M059J (cell line): ENCODE measurements around the gene BEND2. TPM values are rescaled to one million over a fixed set of nuclear protein-coding genes. Genes with fewer than 3 reads are reported as not detected.

Experiments
- DNase-seq: peaks from one replicate; pipeline ENCODE4 v3.0.0-alpha.2; 2012; ENCODE audit warnings: low read depth
- total RNA-seq: library from RNA; depleted of rRNA; stranded (reverse); fragments of >200 nt; shearing (Covaris generic); gene quantifications from 2 replicates; pipeline ENCODE4 v1.2.3, GENCODE V29; 2014; rRNA removed

Gene BEND2
- total RNA-seq, 1 experiment from 2014 or later: not detected

- DNase-seq: no peak
Observed at GRCh38 chrX:18136816-18137215, 83.9 kb downstream of the BEND2 start.

GRCh38 chrX:18133605-18134004 lies 87.1 kb downstream of the BEND2 start:
- DNase-seq: no peak

GRCh38 chrX:18129690-18130089 lies 91.0 kb downstream of the BEND2 start:
- peak; percentile 1 for DNase-seq

- DNase-seq: no peak
Observed at GRCh38 chrX:18126971-18127370, 93.7 kb downstream of the BEND2 start.

- no peak for DNase-seq
Observed at GRCh38 chrX:18119856-18120255, 100.8 kb downstream of the BEND2 start.

Other genes with a start within 250 kb of the BEND2 start
- gene SCML2, start 133.8 kb upstream of the BEND2 start, total RNA-seq: 4.0 and 7.3 TPM in 2 replicates
- 3.0 and 4.4 TPM in 2 replicates for gene CDKL5, start 204.7 kb upstream of the BEND2 start, total RNA-seq